ENCODE measurements around the gene EPB41L4B. TPM values are rescaled to one million over a fixed set of nuclear protein-coding genes. Genes with fewer than 3 reads are reported as not detected.
A peak's percentile ranks its signal among the peaks of the same experiment; 100 is the strongest.
"Not testable (repeated sequence)": the region's sequence is repeated elsewhere in the genome, so short reads cannot be mapped to it uniquely, and the experiment has no call there.

EPB41L4B gene
- total and polyA plus RNA-seq, 2 of the 13 experiments (the other 11 are each of a cell fraction or from before 2014, with no cell fraction given) = 17.6 to 22.1 TPM

DNA sequence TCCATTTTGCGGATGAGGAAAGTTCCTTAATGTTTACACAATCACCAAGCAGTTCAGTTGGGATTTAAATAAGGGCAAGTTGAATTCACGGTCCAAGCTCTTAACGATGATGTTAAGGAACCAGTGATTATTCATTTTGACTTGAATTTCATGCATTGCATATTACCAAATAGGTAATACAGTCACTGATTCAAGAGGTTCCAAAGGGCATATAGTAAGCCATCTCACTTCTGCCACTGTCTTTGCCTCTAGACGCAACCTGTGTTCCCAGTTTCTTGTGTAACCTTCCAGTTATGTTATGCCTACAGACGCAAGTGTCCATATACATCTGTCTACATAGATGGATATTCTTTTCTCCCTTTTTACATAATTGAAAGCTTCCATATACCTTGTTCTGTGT lies 39.9 kb upstream of the EPB41L4B start:
- intact Hi-C loops (cut with micrococcal nuclease; ENCODE audit: unreplicated experiment) (no loop called here), in situ Hi-C loops (cut with HindIII; ENCODE audit: extremely low pct_ligation_motif_present, low pct_unique_long_range_greater_than_20kb) (no loop called here)
- Histone ChIP-seq H3K4me2 (ENCODE audit: low read depth, low read length) (no peak overlapping the region), H3K27me3 (ENCODE audit: control insufficient read depth in 1 of 2, insufficient read depth in 2 of 2, low read length in 2 of 2) (no peaks in the 10 kb centered on the region; a peak in 1 of 5 replicates), H3K4me3 (replicated peaks in 1 of 3; ENCODE audit: insufficient read depth in 1 of 3, low read depth in 2 of 3, low read length in 3 of 3) (no peak overlapping the region), H3K9ac (ENCODE audit: insufficient read depth, low read depth, low read length) (no peak overlapping the region), H3K4me1 (ENCODE audit: insufficient read depth, low read length) (peaks cover 9% of the 10 kb centered on the region), H4K20me1 (ENCODE audit: insufficient read depth, low read length) (no peaks in the 10 kb centered on the region), H3K79me2 (ENCODE audit: insufficient read depth, low read length) (no peaks in the 10 kb centered on the region), H3K27ac (ENCODE audit: extremely low read length, insufficient read depth, low read length) (no peak overlapping the region), H3K9me3 (ENCODE audit: low read length) (no peaks in the 10 kb centered on the region), H2AFZ (ENCODE audit: low read length) (no peak overlapping the region), H3K36me3 (replicated peaks in 1 of 2; ENCODE audit: control insufficient read depth in 1 of 2, insufficient read depth in 2 of 2, low read length in 2 of 2) (no peaks in the 10 kb centered on the region)
- TF ChIP-seq NR1H2 (CRISPR knock-in tag; IDR thresholded peaks at IDR 0.05; ENCODE audit: borderline replicate concordance, low read depth) (no peak), FIP1L1 (IDR thresholded peaks at IDR 0.05; ENCODE audit: borderline replicate concordance, insufficient read depth, low read depth, low read length) (no peak), ZNF629 (CRISPR knock-in tag; conservative IDR thresholded peaks at IDR 0.05) (no peak), RARG (CRISPR knock-in tag; IDR thresholded peaks at IDR 0.05; ENCODE audit: low read depth) (no peak)
- TF ChIP-seq, protein P1, sequence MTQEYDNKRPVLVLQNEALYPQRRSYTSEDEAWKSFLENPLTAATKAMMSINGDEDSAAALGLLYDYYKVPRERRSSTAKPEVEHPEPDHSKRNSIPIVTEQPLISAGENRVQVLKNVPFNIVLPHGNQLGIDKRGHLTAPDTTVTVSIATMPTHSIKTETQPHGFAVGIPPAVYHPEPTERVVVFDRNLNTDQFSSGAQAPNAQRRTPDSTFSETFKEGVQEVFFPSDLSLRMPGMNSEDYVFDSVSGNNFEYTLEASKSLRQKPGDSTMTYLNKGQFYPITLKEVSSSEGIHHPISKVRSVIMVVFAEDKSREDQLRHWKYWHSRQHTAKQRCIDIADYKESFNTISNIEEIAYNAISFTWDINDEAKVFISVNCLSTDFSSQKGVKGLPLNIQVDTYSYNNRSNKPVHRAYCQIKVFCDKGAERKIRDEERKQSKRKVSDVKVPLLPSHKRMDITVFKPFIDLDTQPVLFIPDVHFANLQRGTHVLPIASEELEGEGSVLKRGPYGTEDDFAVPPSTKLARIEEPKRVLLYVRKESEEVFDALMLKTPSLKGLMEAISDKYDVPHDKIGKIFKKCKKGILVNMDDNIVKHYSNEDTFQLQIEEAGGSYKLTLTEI (CRISPR knock-in tag; conservative IDR thresholded peaks at IDR 0.05) = no peak
- POLR2A ChIA-PET = no interaction called here
- 46% methylated on average over 5 of the region's 5 CpGs for WGBS (ENCODE audit: low lambda C conversion rate)
- CTCF ChIA-PET (ENCODE audit: low intra/inter-chr PET ratio, low total read pairs) = no interaction called here
- no TSS peak for BruUV-seq (replicated peaks)
- FAIRE-seq = no peak
- DNase-seq (ENCODE audit: low spot score) = no peak
- no peak for ATAC-seq

DNA sequence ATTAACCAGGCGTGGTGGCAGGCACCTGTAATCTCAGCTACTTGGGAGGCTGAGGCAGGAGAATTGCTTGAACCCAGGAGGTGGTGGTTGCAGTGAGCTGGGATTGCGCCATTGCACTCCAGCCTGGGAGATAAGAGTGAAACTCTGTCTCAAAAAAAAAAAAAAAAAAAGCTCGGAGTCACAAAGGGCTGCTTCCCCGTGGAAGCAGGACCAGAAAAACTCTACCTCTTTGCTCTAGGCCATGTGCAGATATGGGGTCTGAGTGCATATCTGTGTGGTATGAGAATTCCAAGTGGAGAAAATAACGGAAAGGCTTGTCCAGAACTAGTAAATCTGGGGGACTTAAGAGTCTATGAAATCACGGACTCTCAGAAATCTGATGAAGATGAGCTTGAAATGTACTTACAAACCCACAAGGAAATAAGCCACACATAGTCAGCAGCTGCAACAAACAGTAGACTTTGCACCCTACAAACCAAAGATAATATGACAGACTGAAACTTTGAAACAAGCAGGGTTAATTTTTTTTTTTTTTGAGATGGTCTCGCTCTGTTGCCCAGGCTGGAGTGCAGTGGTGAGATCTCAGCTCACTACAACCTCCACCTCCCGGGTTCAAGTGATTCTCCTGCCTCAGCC lies 38.2 kb upstream of the EPB41L4B start:
- FAIRE-seq; H3K9ac ChIP-seq (ENCODE audit: insufficient read depth, low read depth, low read length); H3K27me3 ChIP-seq (ENCODE audit: control insufficient read depth in 1 of 2, insufficient read depth in 2 of 2, low read length in 2 of 2); H3K9me3 ChIP-seq (ENCODE audit: low read length); in situ Hi-C loops (cut with HindIII; ENCODE audit: extremely low pct_ligation_motif_present, low pct_unique_long_range_greater_than_20kb); H3K36me3 ChIP-seq (replicated peaks in 1 of 2; ENCODE audit: control insufficient read depth in 1 of 2, insufficient read depth in 2 of 2, low read length in 2 of 2); CTCF ChIA-PET (ENCODE audit: low intra/inter-chr PET ratio, low total read pairs); H3K27ac ChIP-seq (ENCODE audit: extremely low read length, insufficient read depth, low read length); H3K4me3 ChIP-seq (replicated peaks in 1 of 3; ENCODE audit: insufficient read depth in 1 of 3, low read depth in 2 of 3, low read length in 3 of 3); intact Hi-C loops (cut with micrococcal nuclease; ENCODE audit: unreplicated experiment); H3K4me1 ChIP-seq (ENCODE audit: insufficient read depth, low read length); H4K20me1 ChIP-seq (ENCODE audit: insufficient read depth, low read length); DNase-seq (ENCODE audit: low spot score); BruUV-seq (replicated peaks); H3K79me2 ChIP-seq (ENCODE audit: insufficient read depth, low read length): not testable (repeated sequence)
- H3K4me2 ChIP-seq (ENCODE audit: low read depth, low read length) = peak overlapping the region; percentile 48
- peak; percentile 51 for ATAC-seq
- WGBS (ENCODE audit: low lambda C conversion rate) = 10% methylated on average over 8 of the region's 8 CpGs
- POLR2A ChIA-PET = interaction anchor here (1.2 to 1.7 kb wide), 2 partner anchors 13 to 119 kb away, joined by 3 to 5 read pairs; no protein-coding TSS in a partner anchor
- peak overlapping the region; percentile 12 for H2AFZ ChIP-seq (ENCODE audit: low read length)
- TF ChIP-seq, protein P2, sequence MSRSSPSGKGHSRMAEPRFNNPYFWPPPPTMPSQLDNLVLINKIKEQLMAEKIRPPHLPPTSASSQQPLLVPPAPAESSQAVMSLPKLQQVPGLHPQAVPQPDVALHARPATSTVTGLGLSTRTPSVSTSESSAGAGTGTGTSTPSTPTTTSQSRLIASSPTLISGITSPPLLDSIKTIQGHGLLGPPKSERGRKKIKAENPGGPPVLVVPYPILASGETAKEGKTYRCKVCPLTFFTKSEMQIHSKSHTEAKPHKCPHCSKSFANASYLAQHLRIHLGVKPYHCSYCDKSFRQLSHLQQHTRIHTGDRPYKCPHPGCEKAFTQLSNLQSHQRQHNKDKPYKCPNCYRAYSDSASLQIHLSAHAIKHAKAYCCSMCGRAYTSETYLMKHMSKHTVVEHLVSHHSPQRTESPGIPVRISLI (CRISPR knock-in tag; IDR thresholded peaks at IDR 0.05; ENCODE audit: borderline replicate concordance) = peak; percentile 33; the same call in 1 of the 2 replicates
- 0 out of 2 replicates have a peak, but pooled peaks have one; percentile 9 for TF ChIP-seq ZNF460 (CRISPR knock-in tag; IDR thresholded peaks at IDR 0.05; ENCODE audit: borderline replicate concordance)
- TF ChIP-seq ZNF121 (CRISPR knock-in tag; IDR thresholded peaks at IDR 0.05) = peak; percentile 85
- TF ChIP-seq CEBPG (CRISPR knock-in tag; IDR thresholded peaks at IDR 0.05) = peak; percentile 39; the same call in 1 of the 2 replicates
- TF ChIP-seq, protein P3, sequence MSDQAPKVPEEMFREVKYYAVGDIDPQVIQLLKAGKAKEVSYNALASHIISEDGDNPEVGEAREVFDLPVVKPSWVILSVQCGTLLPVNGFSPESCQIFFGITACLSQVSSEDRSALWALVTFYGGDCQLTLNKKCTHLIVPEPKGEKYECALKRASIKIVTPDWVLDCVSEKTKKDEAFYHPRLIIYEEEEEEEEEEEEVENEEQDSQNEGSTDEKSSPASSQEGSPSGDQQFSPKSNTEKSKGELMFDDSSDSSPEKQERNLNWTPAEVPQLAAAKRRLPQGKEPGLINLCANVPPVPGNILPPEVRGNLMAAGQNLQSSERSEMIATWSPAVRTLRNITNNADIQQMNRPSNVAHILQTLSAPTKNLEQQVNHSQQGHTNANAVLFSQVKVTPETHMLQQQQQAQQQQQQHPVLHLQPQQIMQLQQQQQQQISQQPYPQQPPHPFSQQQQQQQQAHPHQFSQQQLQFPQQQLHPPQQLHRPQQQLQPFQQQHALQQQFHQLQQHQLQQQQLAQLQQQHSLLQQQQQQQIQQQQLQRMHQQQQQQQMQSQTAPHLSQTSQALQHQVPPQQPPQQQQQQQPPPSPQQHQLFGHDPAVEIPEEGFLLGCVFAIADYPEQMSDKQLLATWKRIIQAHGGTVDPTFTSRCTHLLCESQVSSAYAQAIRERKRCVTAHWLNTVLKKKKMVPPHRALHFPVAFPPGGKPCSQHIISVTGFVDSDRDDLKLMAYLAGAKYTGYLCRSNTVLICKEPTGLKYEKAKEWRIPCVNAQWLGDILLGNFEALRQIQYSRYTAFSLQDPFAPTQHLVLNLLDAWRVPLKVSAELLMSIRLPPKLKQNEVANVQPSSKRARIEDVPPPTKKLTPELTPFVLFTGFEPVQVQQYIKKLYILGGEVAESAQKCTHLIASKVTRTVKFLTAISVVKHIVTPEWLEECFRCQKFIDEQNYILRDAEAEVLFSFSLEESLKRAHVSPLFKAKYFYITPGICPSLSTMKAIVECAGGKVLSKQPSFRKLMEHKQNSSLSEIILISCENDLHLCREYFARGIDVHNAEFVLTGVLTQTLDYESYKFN (CRISPR knock-in tag; conservative IDR thresholded peaks at IDR 0.05) = 0 out of 2 replicates have a peak, but pooled peaks have one; percentile 23

All from HepG2 (cell line).